GM23338 (cell line): ENCODE results near the gene DRC7. TPM values are rescaled to one million over a fixed set of nuclear protein-coding genes. Genes with fewer than 3 reads are reported as not detected.

Source experiments
- ATAC-seq: fragments of 200-7000 bp; cut with Tn5 transposase; 3 replicates; pipeline ENCODE4 v1.9.1; 2020
- DNase-seq: peaks from one replicate; pipeline ENCODE4 v3.0.0-alpha.2; 2015; ENCODE audit warnings: low spot score
- H2AFZ ChIP-seq: fragments of 200-600 bp; sonication (generic); 2 replicates; pipeline ENCODE4 v1.8.0; 2016; ENCODE audit warnings: antibody characterized with exemption, mild to moderate bottlenecking, moderate library complexity
- H3F3A ChIP-seq: fragments of 200-600 bp; sonication (generic); replicated peaks from 2 replicates; pipeline ENCODE4 v1.8.0; 2017; ENCODE audit warnings: antibody characterized with exemption, mixed run types, low read depth
- H3K27ac ChIP-seq: fragments of 200-600 bp; sonication (generic); 2 replicates; pipeline ENCODE4 v1.6.1; 2016; ENCODE audit warnings: low read depth
- H3K27me3 ChIP-seq: fragments of 200-600 bp; sonication (generic); 2 replicates; pipeline ENCODE4 v1.8.0; 2016; ENCODE audit warnings: mild to moderate bottlenecking, mixed run types, moderate library complexity; ENCODE audit not compliant: insufficient read depth
- H3K36me3 ChIP-seq: fragments of 200-600 bp; sonication (generic); 2 replicates; pipeline ENCODE4 v1.8.0; 2016; ENCODE audit warnings: mild to moderate bottlenecking; ENCODE audit not compliant: insufficient read depth
- H3K4me1 ChIP-seq: fragments of 200-600 bp; sonication (generic); 2 replicates; pipeline ENCODE4 v1.8.0; 2016; ENCODE audit warnings: mild to moderate bottlenecking, moderate library complexity; ENCODE audit not compliant: insufficient read depth
- H3K4me2 ChIP-seq: fragments of 200-600 bp; sonication (generic); 2 replicates; pipeline ENCODE4 v1.7.1; 2017; ENCODE audit warnings: mixed run types
- H3K4me3 ChIP-seq: fragments of 200-600 bp; sonication (generic); 2 replicates; pipeline ENCODE4 v1.6.1; 2016; ENCODE audit warnings: mixed run types
- H3K79me2 ChIP-seq: fragments of 200-600 bp; sonication (generic); replicated peaks from 2 replicates; pipeline ENCODE4 v1.8.0; 2017; ENCODE audit warnings: mild to moderate bottlenecking; ENCODE audit not compliant: insufficient read depth
- H3K9me2 ChIP-seq: fragments of 200-600 bp; sonication (generic); 2 replicates; pipeline ENCODE4 v1.8.0; 2017; ENCODE audit not compliant: insufficient read depth
- H4K20me1 ChIP-seq: fragments of 200-600 bp; sonication (generic); replicated peaks from 2 replicates; pipeline ENCODE4 v1.8.0; 2017; ENCODE audit warnings: mild to moderate bottlenecking; ENCODE audit not compliant: insufficient read depth
- H3K27ac Mint-ChIP-seq: 2 replicates; pipeline ENCODE4 v1.8.0; 2020; ENCODE audit warnings: inconsistent platforms, mild to moderate bottlenecking, moderate library complexity, mixed read lengths
- H3K27me3 Mint-ChIP-seq: 3 replicates; pipeline ENCODE4 v1.8.0; 2022; ENCODE audit warnings: low read depth, mild to moderate bottlenecking, moderate library complexity, mixed read lengths, inconsistent platforms; ENCODE audit not compliant: insufficient read depth, poor library complexity
- H3K36me3 Mint-ChIP-seq: 3 replicates; pipeline ENCODE4 v1.8.0; 2021; ENCODE audit warnings: low read depth, mild to moderate bottlenecking, inconsistent platforms, moderate library complexity, mixed read lengths
- H3K4me1 Mint-ChIP-seq: 3 replicates; pipeline ENCODE4 v1.8.0; 2020; ENCODE audit warnings: mild to moderate bottlenecking, inconsistent platforms, mixed read lengths
- H3K4me3 Mint-ChIP-seq: 3 replicates; pipeline ENCODE4 v1.8.0; 2021; ENCODE audit warnings: moderate library complexity, mild to moderate bottlenecking, inconsistent platforms, mixed read lengths
- H3K9me3 Mint-ChIP-seq: 3 replicates; pipeline ENCODE4 v1.8.0; 2020; ENCODE audit warnings: moderate library complexity, mild to moderate bottlenecking, inconsistent platforms, mixed read lengths
- CREB1 ChIP-seq: fragments of 250-450 bp; sonication (Bioruptor Pico); IDR thresholded peaks from 2 replicates; pipeline ENCODE4 v1.5.0; 2020; ENCODE audit warnings: low read depth, mild to moderate bottlenecking, moderate library complexity
- EZH2 ChIP-seq: fragments of 200-600 bp; sonication (generic); IDR thresholded peaks from one replicate; pipeline ENCODE4 v1.8.0; 2017; ENCODE audit warnings: antibody characterized with exemption, mild to moderate bottlenecking, low read depth; ENCODE audit not compliant: unreplicated experiment
- EZH2phosphoT487 ChIP-seq: fragments of 200-600 bp; sonication (generic); IDR thresholded peaks from one replicate; pipeline ENCODE4 v1.8.1; 2018; ENCODE audit warnings: antibody characterized with exemption; ENCODE audit not compliant: unreplicated experiment
- NANOG ChIP-seq: IDR thresholded peaks from 2 replicates; pipeline ENCODE4 v1.6.1; 2016; ENCODE audit warnings: antibody characterized with exemption, borderline replicate concordance
- STAT1 ChIP-seq: IDR thresholded peaks from one replicate; pipeline ENCODE4 v1.6.1; 2016; ENCODE audit warnings: antibody characterized with exemption; ENCODE audit not compliant: unreplicated experiment
- ZNF114 ChIP-seq: fragments of 250-450 bp; sonication (Bioruptor Pico); IDR thresholded peaks from 2 replicates; pipeline ENCODE4 v1.5.0; 2020; ENCODE audit warnings: mild to moderate bottlenecking, moderate library complexity
- ZNF331 ChIP-seq: fragments of 250-450 bp; sonication (Bioruptor Pico); IDR thresholded peaks from 2 replicates; pipeline ENCODE4 v1.5.0; 2020; ENCODE audit warnings: low read depth, mild to moderate bottlenecking, moderate library complexity
- polyA plus RNA-seq: library from polyadenylated mRNA; unstranded; fragments of >200 nt; fragmentation: Nextera tagmentation; extraction: Ambion mirVana; gene quantifications from 2 replicates; pipeline ENCODE4 v1.2.1, GENCODE V29; 2016
- total RNA-seq: library from RNA; depleted of rRNA; stranded (reverse); fragments of >200 nt; shearing (Covaris generic); gene quantifications from 2 replicates; pipeline ENCODE4 v1.2.3, GENCODE V29; 2014
- TF ChIP-seq, protein P1 (sequence below), 2 experiments: fragments of 200-600 bp in 1 of 2; sonication (generic) in 1 of 2; conservative IDR thresholded peaks; 2 replicates each; pipeline versions ENCODE4 v1.5.1 to v1.6.1; 2016 to 2017; ENCODE audit warnings: antibody characterized with exemption in 2 of 2, low read depth in 2 of 2, mild to moderate bottlenecking in 2 of 2, moderate library complexity in 1 of 2
- TF ChIP-seq, protein P2 (sequence below): IDR thresholded peaks from one replicate; pipeline ENCODE4 v1.6.1; 2018; ENCODE audit warnings: antibody characterized with exemption; ENCODE audit not compliant: unreplicated experiment
- TF ChIP-seq, protein P3 (sequence below): IDR thresholded peaks from 2 replicates; pipeline ENCODE4 v1.6.1; 2016; ENCODE audit warnings: antibody characterized with exemption

DRC7 gene
- total and polyA plus RNA-seq, 2 experiments from 2014 or later: not detected

DNA sequence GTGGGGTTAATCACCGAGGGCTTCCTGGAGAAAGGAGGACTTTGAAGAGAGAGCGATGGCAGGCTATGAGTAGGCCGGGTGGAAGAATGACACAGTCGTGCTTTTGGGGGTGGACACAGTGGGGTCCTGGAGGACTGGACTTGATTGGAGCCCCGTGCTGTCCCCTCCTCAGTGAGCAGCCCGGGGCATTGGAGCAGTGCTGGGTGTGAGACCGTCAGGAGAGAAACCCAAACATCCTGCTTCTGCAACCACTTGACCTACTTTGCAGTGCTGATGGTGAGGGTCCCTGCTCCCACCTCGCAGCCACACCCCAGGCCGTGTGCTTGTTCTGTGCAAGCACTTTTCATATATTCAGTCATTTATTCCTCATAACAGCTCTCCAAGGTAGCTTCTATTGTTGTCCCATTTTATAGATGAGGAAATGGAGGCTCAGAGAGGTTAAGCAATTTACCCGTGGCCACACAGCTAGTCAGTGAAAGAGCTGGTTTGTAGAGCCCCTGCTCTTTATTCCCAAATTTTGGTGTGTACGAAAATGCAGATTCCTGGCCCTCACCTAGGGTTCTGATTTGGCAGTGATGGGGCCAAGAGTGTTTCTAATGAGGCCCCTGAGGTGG, 38.2 kb upstream of the DRC7 start (continued):
- TF ChIP-seq, protein P1, sequence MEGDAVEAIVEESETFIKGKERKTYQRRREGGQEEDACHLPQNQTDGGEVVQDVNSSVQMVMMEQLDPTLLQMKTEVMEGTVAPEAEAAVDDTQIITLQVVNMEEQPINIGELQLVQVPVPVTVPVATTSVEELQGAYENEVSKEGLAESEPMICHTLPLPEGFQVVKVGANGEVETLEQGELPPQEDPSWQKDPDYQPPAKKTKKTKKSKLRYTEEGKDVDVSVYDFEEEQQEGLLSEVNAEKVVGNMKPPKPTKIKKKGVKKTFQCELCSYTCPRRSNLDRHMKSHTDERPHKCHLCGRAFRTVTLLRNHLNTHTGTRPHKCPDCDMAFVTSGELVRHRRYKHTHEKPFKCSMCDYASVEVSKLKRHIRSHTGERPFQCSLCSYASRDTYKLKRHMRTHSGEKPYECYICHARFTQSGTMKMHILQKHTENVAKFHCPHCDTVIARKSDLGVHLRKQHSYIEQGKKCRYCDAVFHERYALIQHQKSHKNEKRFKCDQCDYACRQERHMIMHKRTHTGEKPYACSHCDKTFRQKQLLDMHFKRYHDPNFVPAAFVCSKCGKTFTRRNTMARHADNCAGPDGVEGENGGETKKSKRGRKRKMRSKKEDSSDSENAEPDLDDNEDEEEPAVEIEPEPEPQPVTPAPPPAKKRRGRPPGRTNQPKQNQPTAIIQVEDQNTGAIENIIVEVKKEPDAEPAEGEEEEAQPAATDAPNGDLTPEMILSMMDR (conservative IDR thresholded peaks at IDR 0.05; ENCODE audit: low read depth in 2 of 2): no peak
- TF ChIP-seq EZH2phosphoT487 (no peak), STAT1 (no peak), ZNF331 (CRISPR knock-in tag) (no peak), NANOG (no peak)
- TF ChIP-seq, protein P2, sequence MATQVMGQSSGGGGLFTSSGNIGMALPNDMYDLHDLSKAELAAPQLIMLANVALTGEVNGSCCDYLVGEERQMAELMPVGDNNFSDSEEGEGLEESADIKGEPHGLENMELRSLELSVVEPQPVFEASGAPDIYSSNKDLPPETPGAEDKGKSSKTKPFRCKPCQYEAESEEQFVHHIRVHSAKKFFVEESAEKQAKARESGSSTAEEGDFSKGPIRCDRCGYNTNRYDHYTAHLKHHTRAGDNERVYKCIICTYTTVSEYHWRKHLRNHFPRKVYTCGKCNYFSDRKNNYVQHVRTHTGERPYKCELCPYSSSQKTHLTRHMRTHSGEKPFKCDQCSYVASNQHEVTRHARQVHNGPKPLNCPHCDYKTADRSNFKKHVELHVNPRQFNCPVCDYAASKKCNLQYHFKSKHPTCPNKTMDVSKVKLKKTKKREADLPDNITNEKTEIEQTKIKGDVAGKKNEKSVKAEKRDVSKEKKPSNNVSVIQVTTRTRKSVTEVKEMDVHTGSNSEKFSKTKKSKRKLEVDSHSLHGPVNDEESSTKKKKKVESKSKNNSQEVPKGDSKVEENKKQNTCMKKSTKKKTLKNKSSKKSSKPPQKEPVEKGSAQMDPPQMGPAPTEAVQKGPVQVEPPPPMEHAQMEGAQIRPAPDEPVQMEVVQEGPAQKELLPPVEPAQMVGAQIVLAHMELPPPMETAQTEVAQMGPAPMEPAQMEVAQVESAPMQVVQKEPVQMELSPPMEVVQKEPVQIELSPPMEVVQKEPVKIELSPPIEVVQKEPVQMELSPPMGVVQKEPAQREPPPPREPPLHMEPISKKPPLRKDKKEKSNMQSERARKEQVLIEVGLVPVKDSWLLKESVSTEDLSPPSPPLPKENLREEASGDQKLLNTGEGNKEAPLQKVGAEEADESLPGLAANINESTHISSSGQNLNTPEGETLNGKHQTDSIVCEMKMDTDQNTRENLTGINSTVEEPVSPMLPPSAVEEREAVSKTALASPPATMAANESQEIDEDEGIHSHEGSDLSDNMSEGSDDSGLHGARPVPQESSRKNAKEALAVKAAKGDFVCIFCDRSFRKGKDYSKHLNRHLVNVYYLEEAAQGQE: no peak
- TF ChIP-seq, protein P3, sequence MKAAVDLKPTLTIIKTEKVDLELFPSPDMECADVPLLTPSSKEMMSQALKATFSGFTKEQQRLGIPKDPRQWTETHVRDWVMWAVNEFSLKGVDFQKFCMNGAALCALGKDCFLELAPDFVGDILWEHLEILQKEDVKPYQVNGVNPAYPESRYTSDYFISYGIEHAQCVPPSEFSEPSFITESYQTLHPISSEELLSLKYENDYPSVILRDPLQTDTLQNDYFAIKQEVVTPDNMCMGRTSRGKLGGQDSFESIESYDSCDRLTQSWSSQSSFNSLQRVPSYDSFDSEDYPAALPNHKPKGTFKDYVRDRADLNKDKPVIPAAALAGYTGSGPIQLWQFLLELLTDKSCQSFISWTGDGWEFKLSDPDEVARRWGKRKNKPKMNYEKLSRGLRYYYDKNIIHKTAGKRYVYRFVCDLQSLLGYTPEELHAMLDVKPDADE: no peak

DNA sequence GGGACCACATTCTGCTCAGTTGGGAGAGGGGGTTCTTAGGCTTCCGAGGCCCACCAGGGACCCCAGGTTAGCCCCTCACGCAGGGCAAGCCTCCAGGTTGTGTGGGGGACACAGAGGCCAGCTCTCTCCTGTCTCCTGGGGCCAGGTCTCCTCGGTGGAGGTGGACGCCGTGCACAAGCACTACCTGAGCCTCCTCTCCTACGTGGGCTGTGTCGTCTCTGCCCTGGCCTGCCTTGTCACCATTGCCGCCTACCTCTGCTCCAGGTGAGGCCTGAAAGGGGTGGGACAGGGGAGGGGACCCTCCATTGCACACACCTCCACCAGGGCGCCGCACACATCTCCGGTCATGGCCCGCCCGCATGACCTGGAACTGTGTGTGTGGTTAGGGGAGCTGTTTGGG, 37.4 kb upstream of the DRC7 start:
- Histone ChIP-seq H2AFZ (no peak overlapping the region), H3K79me2 (no peaks in the 10 kb centered on the region), H3F3A (no peaks in the 10 kb centered on the region), H3K4me2 (no peak overlapping the region), H3K27me3 (no peaks in the 10 kb centered on the region), H3K4me3 (no peak overlapping the region), H4K20me1 (no peaks in the 10 kb centered on the region), H3K9me2 (no peaks in the 10 kb centered on the region), H3K36me3 (no peaks in the 10 kb centered on the region), H3K4me1 (no peaks in the 10 kb centered on the region), H3K27ac (no peak overlapping the region)
- no peaks in the 10 kb centered on the region for H3K9me3 Mint-ChIP-seq
- H3K4me1 Mint-ChIP-seq: no peaks in the 10 kb centered on the region
- ATAC-seq: no peak
- H3K27me3 Mint-ChIP-seq: peaks cover 6% of the 10 kb centered on the region
- no peak overlapping the region for H3K27ac Mint-ChIP-seq
- no peak for DNase-seq
- no peak overlapping the region for H3K4me3 Mint-ChIP-seq
- TF ChIP-seq, protein P3: no peak
- TF ChIP-seq ZNF331 (CRISPR knock-in tag) (no peak), ZNF114 (CRISPR knock-in tag) (no peak), CREB1 (CRISPR knock-in tag) (no peak), STAT1 (no peak), NANOG (no peak), EZH2 (no peak)
- TF ChIP-seq, protein P1 (conservative IDR thresholded peaks at IDR 0.05; ENCODE audit: low read depth in 2 of 2): no peak
- no peaks in the 10 kb centered on the region for H3K36me3 Mint-ChIP-seq
